Body of pancreas (tissue), 4 donors: Measurements from ENCODE around the gene TUFT1. TPM values are rescaled to one million over a fixed set of nuclear protein-coding genes. Genes with fewer than 3 reads are reported as not detected.

Experiments used
- ATAC-seq: fragments of 150-250 bp; one replicate; pipeline ENCODE4 v1.9.1; 2016
- DNase-seq, 4 donors: peaks; one replicate each; pipeline ENCODE4 v3.0.0-alpha.2; 2019
- H3K27ac ChIP-seq, 4 donors: fragments of 200-600 bp; sonication (generic); 1 replicate in 3 of 4; 2 replicates in 1 of 4; pipeline versions ENCODE4 v1.5.1 to v1.6.1; 2016 to 2019; ENCODE audit warnings: mild to moderate bottlenecking in 1 of 4, mixed read lengths in 1 of 4, moderate library complexity in 1 of 4
- H3K27me3 ChIP-seq, 2 donors: fragments of 200-600 bp; sonication (generic); one replicate each; pipeline ENCODE4 v1.6.0; 2016; ENCODE audit warnings: mild to moderate bottlenecking in 1 of 2
- H3K36me3 ChIP-seq, 2 donors: fragments of 200-600 bp; sonication (generic); replicated peaks in 1 of 2; 2 replicates each; pipeline ENCODE4 v1.5.1; 2016; ENCODE audit warnings: low read depth in 2 of 2; ENCODE audit not compliant: insufficient read depth in 1 of 2
- H3K4me1 ChIP-seq: fragments of 200-600 bp; sonication (generic); one replicate; pipeline ENCODE4 v1.6.0; 2016
- H3K4me3 ChIP-seq, 2 donors: fragments of 200-600 bp; sonication (generic); 1 replicate in 1 of 2; 2 replicates in 1 of 2; pipeline ENCODE4 v1.5.1; 2016 to 2019
- H3K9me3 ChIP-seq, 3 donors: fragments of 200-600 bp; sonication (generic); 1 replicate in 2 of 3; 2 replicates in 1 of 3; pipeline ENCODE4 v1.5.1; 2016
- POLR2A ChIP-seq, 3 donors: fragments of 450-650 bp; IDR thresholded peaks; one replicate each; pipeline ENCODE4 v1.6.1; 2016; ENCODE audit warnings: antibody characterized with exemption in 3 of 3, mild to moderate bottlenecking in 2 of 3
- WGBS, 2 donors: methylation state at CpG; one replicate each; pipeline ENCODE4 v1.1.5; 2017; 5-methylcytosine and 5-hydroxymethylcytosine counted together
- intact Hi-C: fragments of 100-400 bp; cut with DNase I; formaldehyde crosslinking; loops from one replicate; pipeline ENCODE4 v1.15.1; 2023
- microRNA counts, 2 donors: library from miRNA; unstranded; fragments of <30 nt; microRNA quantifications; one replicate each; lab custom pipeline; 2017
- microRNA-seq, 2 donors: library from miRNA; unstranded; fragments of <30 nt; microRNA quantifications; one replicate each; pipeline ENCODE4, GENCODE V29; 2016; ENCODE audit warnings: borderline number of aligned reads in 2 of 2, borderline replicate concordance in 2 of 2
- small RNA-seq: library from RNA; depleted of rRNA; stranded (forward); fragments of <200 nt; gene quantifications from one replicate; pipeline ENCODE3, GENCODE V24; 2016
- total RNA-seq, 2 donors: library from RNA; depleted of rRNA; stranded (reverse); fragments of >200 nt; gene quantifications; one replicate each; pipeline ENCODE4 v1.1.0, GENCODE V29; 2016
- TF ChIP-seq, protein P1 (sequence below), 7 experiments: fragments of 450-650 bp in 4 of 7; fragments of 200-600 bp in 3 of 7; sonication (generic) in 3 of 7; IDR thresholded peaks; one replicate each; pipeline ENCODE4 v1.5.1; 2016 to 2019; ENCODE audit warnings: antibody characterized with exemption in 7 of 7

TUFT1 gene
- total RNA-seq, 2 donors from 2014 or later: 10.9 to 17.1 TPM

DNA sequence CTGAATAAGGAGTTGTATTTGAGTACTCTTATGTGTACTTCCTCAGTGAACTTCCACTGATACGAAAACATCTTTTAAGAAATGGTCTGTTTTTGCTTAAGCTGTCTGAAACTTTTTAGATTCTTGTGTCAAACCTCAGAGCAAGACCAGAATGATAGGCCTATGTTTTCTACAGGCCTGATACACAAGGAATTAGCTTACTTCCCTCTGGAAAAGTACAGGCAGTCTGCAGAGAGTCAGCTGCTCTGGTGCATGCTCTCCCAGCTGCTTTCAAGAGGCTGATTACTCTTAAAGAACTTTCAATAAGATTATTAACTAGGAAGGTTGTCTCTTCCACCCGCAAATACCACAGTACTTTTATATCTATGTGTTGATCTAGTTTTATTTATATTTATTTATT lies 81.2 kb downstream of the TUFT1 start:
- Histone ChIP-seq H3K4me3 (no peak overlapping the region), H3K27ac (peak overlapping the region in 2 of 4 donors; percentile 23 to 68), H3K36me3 (no peaks in the 10 kb centered on the region), H3K4me1 (peaks cover 39% of the 10 kb centered on the region), H3K9me3 (no peaks in the 10 kb centered on the region), H3K27me3 (no peaks in the 10 kb centered on the region)
- WGBS, 2 donors: 37 to 47% methylated on average over 2 of the region's 2 CpGs
- no peak for ATAC-seq
- DNase-seq: peak in 1 of 4 donors; percentile 19
- intact Hi-C loops: no loop called here
- TF ChIP-seq POLR2A (IDR thresholded peaks at IDR 0.05): no peak
- TF ChIP-seq, protein P1, sequence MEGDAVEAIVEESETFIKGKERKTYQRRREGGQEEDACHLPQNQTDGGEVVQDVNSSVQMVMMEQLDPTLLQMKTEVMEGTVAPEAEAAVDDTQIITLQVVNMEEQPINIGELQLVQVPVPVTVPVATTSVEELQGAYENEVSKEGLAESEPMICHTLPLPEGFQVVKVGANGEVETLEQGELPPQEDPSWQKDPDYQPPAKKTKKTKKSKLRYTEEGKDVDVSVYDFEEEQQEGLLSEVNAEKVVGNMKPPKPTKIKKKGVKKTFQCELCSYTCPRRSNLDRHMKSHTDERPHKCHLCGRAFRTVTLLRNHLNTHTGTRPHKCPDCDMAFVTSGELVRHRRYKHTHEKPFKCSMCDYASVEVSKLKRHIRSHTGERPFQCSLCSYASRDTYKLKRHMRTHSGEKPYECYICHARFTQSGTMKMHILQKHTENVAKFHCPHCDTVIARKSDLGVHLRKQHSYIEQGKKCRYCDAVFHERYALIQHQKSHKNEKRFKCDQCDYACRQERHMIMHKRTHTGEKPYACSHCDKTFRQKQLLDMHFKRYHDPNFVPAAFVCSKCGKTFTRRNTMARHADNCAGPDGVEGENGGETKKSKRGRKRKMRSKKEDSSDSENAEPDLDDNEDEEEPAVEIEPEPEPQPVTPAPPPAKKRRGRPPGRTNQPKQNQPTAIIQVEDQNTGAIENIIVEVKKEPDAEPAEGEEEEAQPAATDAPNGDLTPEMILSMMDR (IDR thresholded peaks at IDR 0.05): no peak

DNA sequence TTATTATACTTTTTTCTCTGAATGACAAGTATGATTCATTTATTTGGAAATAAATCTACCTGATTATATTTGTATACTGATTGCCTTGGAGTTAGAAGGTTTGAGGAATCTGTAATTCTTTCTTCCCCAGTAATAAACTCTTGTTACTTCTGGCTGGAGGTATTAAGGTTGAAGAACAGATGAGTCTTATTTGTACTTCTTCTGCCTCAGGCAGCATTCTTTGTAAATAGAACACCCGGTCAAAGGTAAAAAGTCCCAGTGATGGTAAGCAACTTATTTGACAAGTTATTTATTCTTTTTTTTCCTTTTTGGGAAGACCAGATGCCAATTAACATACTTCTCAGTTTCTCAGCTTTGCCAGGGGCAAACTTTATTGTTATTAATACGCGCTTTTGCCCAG lies 84.7 kb downstream of the TUFT1 start:
- TF ChIP-seq, protein P1 (IDR thresholded peaks at IDR 0.05): no peak
- no peak for TF ChIP-seq POLR2A (IDR thresholded peaks at IDR 0.05)
- intact Hi-C loops: no loop called here
- H3K9me3 ChIP-seq: no peaks in the 10 kb centered on the region
- 89% methylated on average over 3 of the region's 3 CpGs for WGBS, 2 donors
- ATAC-seq (no peak), DNase-seq (no peak)
- no peak overlapping the region for H3K4me3 ChIP-seq
- H3K36me3 ChIP-seq: no peaks in the 10 kb centered on the region
- peaks cover 12% of the 10 kb centered on the region for H3K4me1 ChIP-seq
- H3K27me3 ChIP-seq: no peaks in the 10 kb centered on the region
- H3K27ac ChIP-seq: no peak overlapping the region

DNA sequence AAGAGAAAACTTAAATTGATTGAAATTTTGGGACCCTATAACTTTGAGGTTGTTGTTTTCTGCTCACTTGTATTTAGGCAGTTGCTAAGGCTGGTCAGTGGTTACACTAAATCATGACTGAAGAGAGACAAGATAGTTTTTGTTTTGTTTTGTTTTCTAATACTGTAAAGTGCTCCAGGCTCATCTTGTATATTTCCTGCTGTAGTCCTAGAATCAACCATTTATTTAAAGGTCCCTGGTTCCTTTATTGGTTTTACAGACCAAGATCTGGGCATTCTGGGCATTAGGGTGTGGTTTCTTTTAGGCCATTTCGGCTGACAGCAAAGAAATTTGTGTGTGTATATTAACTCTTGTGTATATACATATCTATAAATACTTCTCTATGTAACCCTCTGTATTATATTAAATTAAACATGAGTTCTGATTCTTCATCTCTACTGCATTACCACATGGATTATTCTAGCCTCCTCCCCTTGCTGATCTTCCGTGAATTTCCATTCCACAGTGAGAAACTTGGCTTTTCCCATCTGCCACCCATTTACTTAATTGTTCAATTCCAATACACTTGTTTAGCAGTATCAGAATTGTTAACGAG lies 86.7 kb downstream of the TUFT1 start:
- Histone ChIP-seq H3K9me3 (no peaks in the 10 kb centered on the region), H3K4me1 (no peaks in the 10 kb centered on the region), H3K4me3 (no peak overlapping the region), H3K36me3 (no peaks in the 10 kb centered on the region), H3K27ac (no peak overlapping the region), H3K27me3 (no peaks in the 10 kb centered on the region)
- no peak for DNase-seq
- intact Hi-C loops: no loop called here
- 84 to 90% methylated on average over 3 of the region's 3 CpGs for WGBS, 2 donors
- TF ChIP-seq POLR2A (IDR thresholded peaks at IDR 0.05): no peak
- TF ChIP-seq, protein P1 (IDR thresholded peaks at IDR 0.05): no peak
- ATAC-seq: no peak

DNA sequence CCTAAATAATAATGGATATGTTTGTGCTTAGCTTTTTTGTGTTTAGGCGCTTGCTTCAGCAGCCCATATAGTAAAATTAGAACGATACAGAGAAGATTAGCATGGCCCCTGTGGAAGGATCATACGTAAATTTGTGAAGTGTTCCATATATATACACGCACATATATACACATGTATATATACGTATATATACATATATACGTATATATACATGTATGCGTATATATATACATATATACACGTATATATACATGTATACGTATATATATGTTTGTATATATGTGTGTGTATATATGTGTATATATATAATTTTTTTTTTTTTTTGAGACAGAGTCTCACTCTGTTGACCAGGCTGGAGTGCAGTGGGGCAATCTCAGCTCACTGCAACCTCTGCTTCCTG lies 89.2 kb downstream of the TUFT1 start:
- WGBS, 2 donors: 71 to 82% methylated on average over 9 of the region's 9 CpGs
- Histone ChIP-seq H3K9me3 (no peaks in the 10 kb centered on the region), H3K4me3 (no peak overlapping the region), H3K36me3 (no peaks in the 10 kb centered on the region), H3K27me3 (no peaks in the 10 kb centered on the region), H3K4me1 (no peaks in the 10 kb centered on the region), H3K27ac (no peak overlapping the region)
- TF ChIP-seq, protein P1 (IDR thresholded peaks at IDR 0.05): no peak
- no peak for TF ChIP-seq POLR2A (IDR thresholded peaks at IDR 0.05)
- no peak for DNase-seq
- no peak for ATAC-seq
- intact Hi-C loops: no loop called here

MicroRNAs encoded within 50 kb of the gene (microRNA counts, 767-probe panel; counts per million panel counts)
- microRNA hsa-miR-554 (lab: Ali Mortazavi, UCI): 0 to 736 counts per million in 2 donors

Small RNA genes lying within 50 kb of the gene (microRNA-seq; reads per million reads assigned to microRNA genes)
- gene MIR554: 0 reads per million in 2 donors

Small RNA genes lying within 50 kb of the gene (small RNA-seq; reads per million reads assigned to genes)
- gene MIR554 (not detected), gene RF00405 (not detected), gene RNU6-1062P (not detected)

Other genes starting within 250 kb of the TUFT1 start
- 10 to 100 TPM; 39.6 to 40.2 TPM for gene PI4KB, start 212.9 kb upstream of the TUFT1 start, total RNA-seq
- gene RFX5, start 193.1 kb upstream of the TUFT1 start, total RNA-seq: 10 to 100 TPM in 1 of 2 donors, 1 to 10 TPM in 1; 8.3 to 14.5 TPM
- 100 to 1,000 TPM in 1 of 2 donors, 10 to 100 TPM in 1; 52.1 to 106 TPM for gene SELENBP1, start 167.6 kb upstream of the TUFT1 start, total RNA-seq
- 100 to 1,000 TPM; 109 to 126 TPM for gene PSMB4, start 140.7 kb upstream of the TUFT1 start, total RNA-seq
- gene POGZ, start 80.8 kb upstream of the TUFT1 start, total RNA-seq: 10 to 100 TPM; 29.8 to 76.8 TPM
- gene CGN, start 28.9 kb upstream of the TUFT1 start, total RNA-seq: 10 to 100 TPM; 31.0 to 42.8 TPM
- 10 to 100 TPM; 22.3 to 25.7 TPM for gene SNX27, start 71.7 kb downstream of the TUFT1 start, total RNA-seq
- gene CELF3, start 176.5 kb downstream of the TUFT1 start, total RNA-seq: 10 to 100 TPM in 1 of 2 donors, 1 to 10 TPM in 1; 1.6 to 48.1 TPM
- gene RIIAD1, start 181.2 kb downstream of the TUFT1 start, total RNA-seq: not detected
- gene MRPL9, start 223.2 kb downstream of the TUFT1 start, total RNA-seq: 10 to 100 TPM; 24.6 to 40.2 TPM